Smooth muscle cell (in vitro differentiated cells): ENCODE data around the gene PITRM1. TPM values are rescaled to one million over a fixed set of nuclear protein-coding genes. Genes with fewer than 3 reads are reported as not detected.

Experiments
- DNase-seq: peaks from one replicate; lab custom pipeline; 2025; ENCODE audit not compliant: unreplicated experiment; lab: John Stamatoyannopoulos, UW
- H2AFZ ChIP-seq: fragments of 200-600 bp; sonication (generic); 2 replicates; pipeline ENCODE4 v1.6.0; 2016; ENCODE audit warnings: antibody characterized with exemption, low read depth, mild to moderate bottlenecking
- H3F3A ChIP-seq: fragments of 200-600 bp; sonication (generic); 2 replicates; pipeline ENCODE4 v1.6.0; 2017; ENCODE audit warnings: antibody characterized with exemption, low read depth
- H3K27ac ChIP-seq: fragments of 200-600 bp; sonication (generic); 2 replicates; pipeline ENCODE4 v1.5.1; 2016; ENCODE audit warnings: low read depth, mild to moderate bottlenecking
- H3K27me3 ChIP-seq: fragments of 200-600 bp; sonication (generic); 2 replicates; pipeline ENCODE4 v1.6.1; 2016; ENCODE audit warnings: low read depth, mild to moderate bottlenecking
- H3K36me3 ChIP-seq: fragments of 200-600 bp; sonication (generic); 2 replicates; pipeline ENCODE4 v1.5.1; 2016; ENCODE audit warnings: low read depth
- H3K4me1 ChIP-seq: fragments of 200-600 bp; sonication (generic); 2 replicates; pipeline ENCODE4 v1.5.1; 2016; ENCODE audit warnings: low read depth
- H3K4me2 ChIP-seq: fragments of 200-600 bp; sonication (generic); 2 replicates; pipeline ENCODE4 v1.6.0; 2016; ENCODE audit warnings: mild to moderate bottlenecking
- H3K4me3 ChIP-seq: fragments of 200-600 bp; sonication (generic); 2 replicates; pipeline ENCODE4 v1.5.1; 2016; ENCODE audit warnings: mild to moderate bottlenecking
- H3K79me2 ChIP-seq: fragments of 200-600 bp; sonication (generic); 2 replicates; pipeline ENCODE4 v1.6.0; 2016; ENCODE audit warnings: low read depth, mild to moderate bottlenecking
- H3K9ac ChIP-seq: fragments of 200-600 bp; sonication (generic); 2 replicates; pipeline ENCODE4 v1.6.0; 2016; ENCODE audit warnings: low read depth
- H3K9me3 ChIP-seq: fragments of 200-600 bp; sonication (generic); replicated peaks from 2 replicates; pipeline ENCODE4 v1.5.1; 2016; ENCODE audit warnings: low read depth
- H4K20me1 ChIP-seq: fragments of 200-600 bp; sonication (generic); 2 replicates; pipeline ENCODE4 v1.6.0; 2016; ENCODE audit warnings: low read depth
- WGBS: methylation state at CpG from one replicate; pipeline ENCODE4 v1.1.7; 2016; ENCODE audit warnings: low lambda C conversion rate; 5-methylcytosine and 5-hydroxymethylcytosine counted together
- polyA plus RNA-seq: library from polyadenylated mRNA; unstranded; fragments of >200 nt; fragmentation: Nextera tagmentation; extraction: Ambion mirVana; gene quantifications from 2 replicates; pipeline ENCODE4 v1.2.1, GENCODE V29; 2016
- total RNA-seq: library from RNA; depleted of rRNA; stranded (reverse); fragments of >200 nt; gene quantifications from 2 replicates; pipeline ENCODE4 v1.2.3, GENCODE V29; 2014
- TF ChIP-seq, protein P1 (sequence below): fragments of 200-600 bp; sonication (generic); IDR thresholded peaks from 2 replicates; pipeline ENCODE4 v1.5.1; 2017; ENCODE audit warnings: borderline replicate concordance, mild to moderate bottlenecking, antibody characterized with exemption; ENCODE audit not compliant: insufficient read depth, poor library complexity, severe bottlenecking

The PITRM1 gene
- total and polyA plus RNA-seq, 2 experiments from 2014 or later, result 49.2 to 61.3 TPM

DNA sequence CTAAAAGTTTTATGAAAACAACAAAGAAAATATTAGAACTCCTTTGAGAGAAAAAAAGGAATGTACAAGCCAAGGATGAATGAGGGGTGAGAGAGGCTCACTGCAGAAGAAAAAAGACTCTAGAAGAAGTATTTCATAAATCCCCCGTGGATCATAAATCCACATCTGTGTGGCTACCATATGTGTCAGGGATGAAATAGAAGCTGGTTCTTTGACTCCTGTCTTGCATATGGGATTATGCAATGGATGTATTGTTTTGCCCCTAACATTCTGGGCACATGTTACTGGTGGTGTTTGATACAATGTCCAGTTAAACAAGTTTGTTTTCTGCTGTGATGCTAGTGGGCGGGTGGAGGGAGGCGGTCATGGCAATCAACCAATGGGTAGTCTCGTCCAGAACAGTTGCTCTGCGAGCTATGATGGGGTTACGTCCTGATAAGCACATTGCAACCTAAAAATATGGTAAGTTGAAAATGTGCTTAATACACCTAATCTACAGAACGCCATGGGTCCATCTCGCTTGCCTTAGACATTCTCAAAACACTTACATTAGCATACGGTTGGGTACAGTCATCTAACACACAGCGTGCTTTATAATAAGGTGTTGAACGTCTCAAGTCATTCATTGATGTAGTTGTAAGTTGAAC, 34.1 kb upstream of the PITRM1 start:
- peaks cover 3% of the 10 kb centered on the region for H3K4me1 ChIP-seq
- H3K79me2 ChIP-seq, result no peaks in the 10 kb centered on the region
- WGBS, result 92% methylated on average over 11 of the region's 11 CpGs
- TF ChIP-seq, protein P1, sequence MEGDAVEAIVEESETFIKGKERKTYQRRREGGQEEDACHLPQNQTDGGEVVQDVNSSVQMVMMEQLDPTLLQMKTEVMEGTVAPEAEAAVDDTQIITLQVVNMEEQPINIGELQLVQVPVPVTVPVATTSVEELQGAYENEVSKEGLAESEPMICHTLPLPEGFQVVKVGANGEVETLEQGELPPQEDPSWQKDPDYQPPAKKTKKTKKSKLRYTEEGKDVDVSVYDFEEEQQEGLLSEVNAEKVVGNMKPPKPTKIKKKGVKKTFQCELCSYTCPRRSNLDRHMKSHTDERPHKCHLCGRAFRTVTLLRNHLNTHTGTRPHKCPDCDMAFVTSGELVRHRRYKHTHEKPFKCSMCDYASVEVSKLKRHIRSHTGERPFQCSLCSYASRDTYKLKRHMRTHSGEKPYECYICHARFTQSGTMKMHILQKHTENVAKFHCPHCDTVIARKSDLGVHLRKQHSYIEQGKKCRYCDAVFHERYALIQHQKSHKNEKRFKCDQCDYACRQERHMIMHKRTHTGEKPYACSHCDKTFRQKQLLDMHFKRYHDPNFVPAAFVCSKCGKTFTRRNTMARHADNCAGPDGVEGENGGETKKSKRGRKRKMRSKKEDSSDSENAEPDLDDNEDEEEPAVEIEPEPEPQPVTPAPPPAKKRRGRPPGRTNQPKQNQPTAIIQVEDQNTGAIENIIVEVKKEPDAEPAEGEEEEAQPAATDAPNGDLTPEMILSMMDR, result no peak
- no peak overlapping the region for H2AFZ ChIP-seq
- no peaks in the 10 kb centered on the region for H3K27me3 ChIP-seq
- no peak overlapping the region for H3K9ac ChIP-seq
- H4K20me1 ChIP-seq, result no peaks in the 10 kb centered on the region
- H3F3A ChIP-seq, result no peaks in the 10 kb centered on the region
- no peaks in the 10 kb centered on the region for H3K36me3 ChIP-seq
- no peak overlapping the region for H3K4me3 ChIP-seq
- no peak for DNase-seq
- no peaks in the 10 kb centered on the region for H3K9me3 ChIP-seq
- no peak overlapping the region for H3K4me2 ChIP-seq
- H3K27ac ChIP-seq, result no peak overlapping the region

DNA sequence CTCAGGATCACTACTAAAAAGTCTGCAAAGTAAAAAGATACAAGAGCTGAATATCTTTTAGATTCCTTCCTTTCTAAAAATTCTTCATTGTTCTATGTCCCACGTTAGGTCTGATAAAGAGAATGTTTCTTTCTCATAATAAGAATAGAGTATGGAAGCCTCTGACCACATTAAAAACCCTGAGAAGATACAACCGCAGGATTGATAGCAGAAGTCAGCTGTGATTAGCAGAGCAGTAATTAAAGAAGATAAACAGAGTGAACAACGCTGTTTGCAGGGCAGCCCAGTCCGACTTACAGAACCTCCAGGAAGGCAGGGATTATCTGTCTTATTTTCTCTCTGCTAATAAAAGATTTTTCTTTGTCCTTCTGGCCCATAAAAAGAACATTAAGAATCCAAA, 31.4 kb upstream of the PITRM1 start:
- H3K79me2 ChIP-seq, result no peaks in the 10 kb centered on the region
- H3K4me2 ChIP-seq, result peak overlapping the region; percentile 44
- TF ChIP-seq, protein P1, result no peak
- no peaks in the 10 kb centered on the region for H3K36me3 ChIP-seq
- H3K4me3 ChIP-seq, result no peak overlapping the region
- WGBS, result 26% methylated on average over 4 of the region's 4 CpGs
- DNase-seq, result no peak
- no peak overlapping the region for H3K27ac ChIP-seq
- H3K4me1 ChIP-seq, result peaks cover 3% of the 10 kb centered on the region
- H2AFZ ChIP-seq, result no peak overlapping the region
- no peaks in the 10 kb centered on the region for H3K27me3 ChIP-seq
- no peaks in the 10 kb centered on the region for H3F3A ChIP-seq
- H3K9me3 ChIP-seq, result no peaks in the 10 kb centered on the region
- no peaks in the 10 kb centered on the region for H4K20me1 ChIP-seq
- no peak overlapping the region for H3K9ac ChIP-seq

DNA sequence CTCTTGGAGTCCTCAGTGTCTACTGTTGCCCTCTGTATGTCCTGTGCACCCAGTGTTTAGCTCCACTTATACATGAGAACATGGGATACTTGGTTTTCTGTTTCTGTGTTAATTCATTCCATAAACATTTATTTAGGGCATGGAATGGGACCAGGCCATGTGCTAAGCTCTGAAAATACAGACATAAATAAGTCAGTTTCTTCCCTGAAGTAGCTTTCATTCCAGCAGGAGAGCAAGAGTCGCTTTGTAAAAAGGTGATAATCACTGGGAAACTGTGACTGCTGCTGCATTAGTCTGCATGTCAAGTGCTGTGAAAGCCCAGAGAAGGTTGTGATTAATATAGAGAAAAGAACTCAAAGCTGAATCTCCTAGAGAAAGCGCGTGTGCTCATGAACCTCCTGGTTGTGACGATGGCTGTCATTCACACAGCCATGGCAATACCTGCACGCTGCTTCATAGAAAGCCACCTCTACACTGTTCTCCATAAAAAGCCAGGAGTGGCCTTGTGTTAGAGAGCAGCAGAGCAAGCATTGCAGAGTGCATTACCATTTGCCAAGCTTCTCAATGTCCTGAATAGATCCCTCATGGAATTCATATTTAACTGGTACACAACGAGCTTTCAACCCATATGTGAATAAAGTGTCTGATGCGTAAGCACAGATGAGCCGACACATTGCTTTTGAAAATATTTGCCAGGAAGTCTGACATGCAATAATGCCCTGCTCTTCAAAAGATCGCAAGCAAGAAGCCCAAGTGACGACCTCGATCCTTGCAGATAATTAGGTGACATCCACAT, 30.6 kb upstream of the PITRM1 start:
- WGBS, result 82% methylated on average over 11 of the region's 11 CpGs
- TF ChIP-seq, protein P1, result no peak
- Histone ChIP-seq H3K9me3 (no peaks in the 10 kb centered on the region), H3F3A (no peaks in the 10 kb centered on the region), H3K4me3 (no peak overlapping the region), H4K20me1 (no peaks in the 10 kb centered on the region), H2AFZ (no peak overlapping the region), H3K36me3 (no peaks in the 10 kb centered on the region), H3K27ac (no peak overlapping the region), H3K4me2 (peak overlapping the region; percentile 44), H3K27me3 (no peaks in the 10 kb centered on the region), H3K4me1 (peaks cover 3% of the 10 kb centered on the region), H3K79me2 (no peaks in the 10 kb centered on the region), H3K9ac (no peak overlapping the region)
- no peak for DNase-seq

DNA sequence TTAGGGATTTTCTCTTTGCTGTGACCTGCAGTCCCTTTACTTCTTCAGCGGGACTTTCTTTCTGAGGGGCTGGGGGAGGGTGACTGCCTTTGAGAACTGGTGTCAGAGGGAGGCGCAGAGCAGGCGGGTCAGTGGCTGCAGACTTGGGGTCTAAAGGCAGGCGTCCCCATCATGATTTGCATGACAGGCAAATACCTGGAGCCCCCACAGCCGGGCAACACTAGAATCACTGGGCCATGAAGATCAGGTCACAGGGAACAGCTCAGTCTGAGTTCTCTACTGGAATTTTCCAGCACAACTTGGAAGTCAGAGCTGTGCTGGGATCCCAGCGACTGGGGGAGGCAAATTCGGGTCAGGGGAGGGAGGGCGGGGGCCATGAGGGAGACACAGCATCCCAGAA, 29.2 kb upstream of the PITRM1 start:
- Histone ChIP-seq H3K9ac (no peak overlapping the region), H4K20me1 (no peaks in the 10 kb centered on the region), H3K79me2 (no peaks in the 10 kb centered on the region), H3K27ac (no peak overlapping the region), H3K4me3 (no peak overlapping the region), H3K4me2 (no peak overlapping the region), H2AFZ (no peak overlapping the region), H3K9me3 (no peaks in the 10 kb centered on the region), H3K27me3 (no peaks in the 10 kb centered on the region), H3K36me3 (no peaks in the 10 kb centered on the region), H3K4me1 (peaks cover 6% of the 10 kb centered on the region), H3F3A (no peaks in the 10 kb centered on the region)
- DNase-seq, result no peak
- TF ChIP-seq, protein P1, result no peak
- WGBS, result 78% methylated on average over 8 of the region's 8 CpGs
